ENCODE data around the gene CDYL.

DNA sequence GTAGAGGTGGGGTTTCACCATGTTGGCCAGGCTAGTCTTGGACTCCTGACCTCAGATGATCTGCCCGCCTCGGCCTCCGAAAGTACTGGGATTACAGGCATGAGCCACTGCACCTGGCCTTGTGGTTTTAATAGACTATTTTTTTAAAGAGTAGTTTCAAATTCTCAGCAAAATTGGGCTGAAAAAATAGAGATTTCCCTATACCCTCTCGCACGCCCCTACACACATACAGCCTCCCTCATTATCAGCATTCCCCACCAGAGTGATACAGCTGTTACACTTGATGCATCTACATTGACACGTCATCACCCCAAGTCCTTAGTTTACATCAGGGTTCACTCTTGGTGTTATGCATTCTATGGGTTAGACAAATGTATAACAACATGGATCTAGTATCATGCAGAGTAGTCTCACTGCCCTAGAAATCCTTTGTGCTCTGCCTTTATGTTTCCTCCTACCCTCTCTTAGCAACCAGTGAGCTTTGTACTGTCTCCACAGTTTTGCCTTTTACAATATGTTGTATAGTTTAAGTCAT lies 103.6 kb downstream of the CDYL start:
- TF ChIP-seq, protein P1, sequence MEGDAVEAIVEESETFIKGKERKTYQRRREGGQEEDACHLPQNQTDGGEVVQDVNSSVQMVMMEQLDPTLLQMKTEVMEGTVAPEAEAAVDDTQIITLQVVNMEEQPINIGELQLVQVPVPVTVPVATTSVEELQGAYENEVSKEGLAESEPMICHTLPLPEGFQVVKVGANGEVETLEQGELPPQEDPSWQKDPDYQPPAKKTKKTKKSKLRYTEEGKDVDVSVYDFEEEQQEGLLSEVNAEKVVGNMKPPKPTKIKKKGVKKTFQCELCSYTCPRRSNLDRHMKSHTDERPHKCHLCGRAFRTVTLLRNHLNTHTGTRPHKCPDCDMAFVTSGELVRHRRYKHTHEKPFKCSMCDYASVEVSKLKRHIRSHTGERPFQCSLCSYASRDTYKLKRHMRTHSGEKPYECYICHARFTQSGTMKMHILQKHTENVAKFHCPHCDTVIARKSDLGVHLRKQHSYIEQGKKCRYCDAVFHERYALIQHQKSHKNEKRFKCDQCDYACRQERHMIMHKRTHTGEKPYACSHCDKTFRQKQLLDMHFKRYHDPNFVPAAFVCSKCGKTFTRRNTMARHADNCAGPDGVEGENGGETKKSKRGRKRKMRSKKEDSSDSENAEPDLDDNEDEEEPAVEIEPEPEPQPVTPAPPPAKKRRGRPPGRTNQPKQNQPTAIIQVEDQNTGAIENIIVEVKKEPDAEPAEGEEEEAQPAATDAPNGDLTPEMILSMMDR (IDR thresholded peaks at IDR 0.05 in 4 of 5, conservative IDR thresholded peaks at IDR 0.05 in 1 of 5), result no peak
- no peak for TF ChIP-seq POLR2A (IDR thresholded peaks at IDR 0.05)

Data from gastrocnemius medialis (tissue), 4 donors.